Medulla oblongata (tissue), 1 donor: Measurements from ENCODE around the gene SH2B3.
"Not testable (repeated sequence)": the region's sequence is repeated elsewhere in the genome, so short reads cannot be mapped to it uniquely, and the experiment has no call there.

Source experiments
- DNase-seq: peaks from one replicate; pipeline ENCODE4 v3.0.0-alpha.2; 2015; ENCODE audit errors: extremely low spot score

SH2B3 gene

GRCh38 chr12:111386885-111387284 lies 18.8 kb upstream of the SH2B3 start:
- no peak for DNase-seq

GRCh38 chr12:111387747-111388323 lies 17.9 kb upstream of the SH2B3 start:
- no peak for DNase-seq

- no peak for DNase-seq
Measured at GRCh38 chr12:111389635-111390034, 16.1 kb upstream of the SH2B3 start.

GRCh38 chr12:111390910-111391309 lies 14.8 kb upstream of the SH2B3 start:
- DNase-seq = no peak

GRCh38 chr12:111393700-111394300 lies 11.9 kb upstream of the SH2B3 start:
- DNase-seq = peak; percentile 38

- DNase-seq = no peak
Measured at GRCh38 chr12:111394480-111394879, 11.2 kb upstream of the SH2B3 start.

- DNase-seq = no peak
Measured at GRCh38 chr12:111395336-111396187, 10.2 kb upstream of the SH2B3 start.

- DNase-seq = not testable (repeated sequence)
Measured at GRCh38 chr12:111396271-111396670, 9.5 kb upstream of the SH2B3 start.

- DNase-seq = peak; percentile 89
Measured at GRCh38 chr12:111396726-111397445, 8.8 kb upstream of the SH2B3 start.

- peak; percentile 74 for DNase-seq
Measured at GRCh38 chr12:111398530-111398929, 7.2 kb upstream of the SH2B3 start.

- DNase-seq = not testable (repeated sequence)
Measured at GRCh38 chr12:111399741-111400404, 5.8 kb upstream of the SH2B3 start.

GRCh38 chr12:111401167-111401605 lies 4.5 kb upstream of the SH2B3 start:
- DNase-seq = no peak

- not testable (repeated sequence) for DNase-seq
Measured at GRCh38 chr12:111402490-111402824, 3.3 kb upstream of the SH2B3 start.

GRCh38 chr12:111404362-111405148 lies 1.2 kb upstream of the SH2B3 start:
- no peak for DNase-seq

GRCh38 chr12:111405149-111405858 lies 419 bp upstream of the SH2B3 start:
- peak; percentile 92 for DNase-seq

GRCh38 chr12:111406474-111407376 lies 1.0 kb downstream of the SH2B3 start:
- DNase-seq = peak; percentile 83

- no peak for DNase-seq
Measured at GRCh38 chr12:111407377-111408115, 1.8 kb downstream of the SH2B3 start.

GRCh38 chr12:111408116-111408440 lies 2.4 kb downstream of the SH2B3 start:
- no peak for DNase-seq
